ENCODE measurements around the gene ATXN7L1. TPM values are rescaled to one million over a fixed set of nuclear protein-coding genes. Genes with fewer than 3 reads are reported as not detected.
A peak's percentile ranks its signal among the peaks of the same experiment; 100 is the strongest.

Gene ATXN7L1
- total and polyA plus RNA-seq, 7 donors: 5.4 to 20.5 (median 12.8) TPM

DNA sequence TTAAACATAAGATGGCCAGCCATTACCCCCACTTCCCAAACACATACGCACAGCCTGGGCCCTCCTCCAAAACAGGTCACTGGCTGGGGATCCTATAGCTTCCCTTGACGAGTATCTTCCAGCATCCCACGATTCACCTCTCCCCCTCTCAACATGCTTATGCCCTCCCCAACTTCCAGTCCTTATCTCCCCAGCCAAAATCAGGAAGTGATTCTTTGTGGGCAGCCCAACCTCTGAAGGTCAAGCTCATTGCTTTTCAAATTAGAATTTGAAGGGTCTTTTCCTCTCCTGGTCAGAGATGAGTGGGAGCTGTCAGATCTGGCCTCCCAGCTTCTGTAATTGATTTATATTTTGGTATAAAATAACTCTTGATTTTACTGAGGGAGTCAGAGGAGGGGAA is 133.6 kb downstream of the ATXN7L1 start:
- TF ChIP-seq EP300 (IDR thresholded peaks at IDR 0.05) (no peak), POLR2AphosphoS5 (IDR thresholded peaks at IDR 0.05) (no peak), POLR2A (IDR thresholded peaks at IDR 0.05) (no peak)
- TF ChIP-seq, protein P1, sequence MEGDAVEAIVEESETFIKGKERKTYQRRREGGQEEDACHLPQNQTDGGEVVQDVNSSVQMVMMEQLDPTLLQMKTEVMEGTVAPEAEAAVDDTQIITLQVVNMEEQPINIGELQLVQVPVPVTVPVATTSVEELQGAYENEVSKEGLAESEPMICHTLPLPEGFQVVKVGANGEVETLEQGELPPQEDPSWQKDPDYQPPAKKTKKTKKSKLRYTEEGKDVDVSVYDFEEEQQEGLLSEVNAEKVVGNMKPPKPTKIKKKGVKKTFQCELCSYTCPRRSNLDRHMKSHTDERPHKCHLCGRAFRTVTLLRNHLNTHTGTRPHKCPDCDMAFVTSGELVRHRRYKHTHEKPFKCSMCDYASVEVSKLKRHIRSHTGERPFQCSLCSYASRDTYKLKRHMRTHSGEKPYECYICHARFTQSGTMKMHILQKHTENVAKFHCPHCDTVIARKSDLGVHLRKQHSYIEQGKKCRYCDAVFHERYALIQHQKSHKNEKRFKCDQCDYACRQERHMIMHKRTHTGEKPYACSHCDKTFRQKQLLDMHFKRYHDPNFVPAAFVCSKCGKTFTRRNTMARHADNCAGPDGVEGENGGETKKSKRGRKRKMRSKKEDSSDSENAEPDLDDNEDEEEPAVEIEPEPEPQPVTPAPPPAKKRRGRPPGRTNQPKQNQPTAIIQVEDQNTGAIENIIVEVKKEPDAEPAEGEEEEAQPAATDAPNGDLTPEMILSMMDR (IDR thresholded peaks at IDR 0.05): no peak
- no peak overlapping the region for H3K27ac ChIP-seq

DNA sequence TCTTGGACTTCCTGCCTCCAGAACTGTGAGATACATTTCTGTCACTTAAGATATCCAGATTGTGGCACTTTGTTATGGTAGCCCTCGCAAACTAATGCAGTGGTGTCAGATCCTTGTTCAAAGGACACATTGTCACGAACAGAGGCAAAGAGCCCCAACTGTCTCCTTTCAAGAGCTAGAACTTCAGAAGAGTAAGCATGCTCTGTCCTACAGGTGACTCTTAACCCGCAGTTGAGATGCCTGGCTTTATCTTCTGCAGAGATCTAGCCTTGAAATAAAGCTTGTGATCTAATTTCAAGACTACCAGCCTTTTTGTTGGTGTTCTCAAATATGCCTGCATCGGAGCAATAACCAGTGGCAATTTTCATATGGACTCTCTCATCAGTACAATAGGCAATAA is 134.4 kb downstream of the ATXN7L1 start:
- Histone ChIP-seq H3K9me3 (no peaks in the 10 kb centered on the region), H3K4me1 (peaks cover 0 to 10% (median 6%) of the 10 kb centered on the region in 4 donors), H3K27ac (no peak overlapping the region), H3K36me3 (no peaks in the 10 kb centered on the region), H3K4me3 (no peak overlapping the region), H3K27me3 (no peaks in the 10 kb centered on the region)
- TF ChIP-seq POLR2AphosphoS5 (IDR thresholded peaks at IDR 0.05) (no peak), POLR2A (IDR thresholded peaks at IDR 0.05) (no peak), EP300 (IDR thresholded peaks at IDR 0.05) (no peak)
- TF ChIP-seq, protein P1 (IDR thresholded peaks at IDR 0.05): no peak
- DNase-seq: no peak
- intact Hi-C loops (cut with DNase I): no loop called here
- 85 to 95% methylated on average over 4 of the region's 4 CpGs for WGBS, 2 donors

More for the DNA sequence above, 133.6 kb downstream of the ATXN7L1 start:
- no peaks in the 10 kb centered on the region for H3K36me3 ChIP-seq
- H3K9me3 ChIP-seq: no peaks in the 10 kb centered on the region
- intact Hi-C loops (cut with DNase I): no loop called here
- H3K27me3 ChIP-seq: no peaks in the 10 kb centered on the region
- DNase-seq: no peak
- no peak overlapping the region for H3K4me3 ChIP-seq
- WGBS, 2 donors: 62 to 86% methylated on average over 3 of the region's 3 CpGs
- H3K4me1 ChIP-seq: peaks cover 0 to 10% (median 6%) of the 10 kb centered on the region in 4 donors

DNA sequence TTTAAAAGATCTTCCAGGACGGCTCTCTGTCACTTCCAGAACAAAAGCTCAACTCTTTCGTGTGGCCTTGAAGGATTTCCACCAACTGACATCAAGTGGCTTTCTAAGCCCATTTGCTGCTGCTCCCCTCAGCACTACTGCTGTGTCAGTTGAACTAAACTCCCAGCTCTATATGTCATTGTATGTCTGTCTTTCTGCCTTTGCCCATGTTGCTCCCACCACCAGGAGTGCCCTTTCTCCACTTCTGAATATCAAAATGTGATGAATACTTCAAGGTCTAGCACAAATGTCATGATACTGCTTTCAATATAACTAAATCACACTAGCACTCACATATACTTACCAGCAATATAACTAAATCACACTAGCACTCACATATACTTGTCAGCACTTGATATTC is 138.3 kb downstream of the ATXN7L1 start:
- H3K27me3 ChIP-seq: no peaks in the 10 kb centered on the region
- no peaks in the 10 kb centered on the region for H3K9me3 ChIP-seq
- no peak for DNase-seq
- no peak overlapping the region for H3K27ac ChIP-seq
- H3K4me3 ChIP-seq: no peak overlapping the region
- H3K4me1 ChIP-seq: peaks cover 0 to 24% (median 16%) of the 10 kb centered on the region in 4 donors
- TF ChIP-seq POLR2A (IDR thresholded peaks at IDR 0.05): no peak
- TF ChIP-seq, protein P1 (IDR thresholded peaks at IDR 0.05): no peak
- no peak for TF ChIP-seq POLR2AphosphoS5 (IDR thresholded peaks at IDR 0.05)
- TF ChIP-seq EP300 (IDR thresholded peaks at IDR 0.05): no peak
- intact Hi-C loops (cut with DNase I): no loop called here
- no peaks in the 10 kb centered on the region for H3K36me3 ChIP-seq
- 86 to 99% methylated on average over 2 of the region's 2 CpGs for WGBS, 2 donors

DNA sequence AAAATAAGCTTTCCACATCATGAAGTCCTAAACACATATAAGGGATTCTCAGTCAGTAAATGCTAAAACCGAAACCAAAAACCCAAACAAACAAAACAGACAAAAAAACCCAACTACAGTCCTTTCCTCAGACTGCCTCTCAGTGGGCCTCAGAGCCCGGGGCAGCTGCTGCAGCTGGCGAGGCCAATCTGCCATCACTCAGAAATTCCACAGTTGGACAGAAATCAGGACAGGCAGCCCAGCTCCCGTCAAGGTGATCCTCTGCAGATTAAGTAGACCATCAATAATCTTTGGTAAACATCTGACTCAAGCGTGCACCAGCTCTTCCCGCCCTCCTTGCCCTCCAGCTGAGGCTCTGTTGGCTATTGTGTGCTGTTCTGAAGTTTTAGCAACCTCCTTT is 142.2 kb downstream of the ATXN7L1 start:
- WGBS, 2 donors: 82 to 89% methylated on average over 6 of the region's 6 CpGs
- peak overlapping the region in 1 of 4 donors; percentile 14 for H3K27ac ChIP-seq
- TF ChIP-seq POLR2A (IDR thresholded peaks at IDR 0.05) (no peak), POLR2AphosphoS5 (IDR thresholded peaks at IDR 0.05) (peak in 3 of 4 donors; percentile 9 to 40 (median 37))
- no peak for DNase-seq
- intact Hi-C loops (cut with DNase I): no loop called here
- H3K4me1 ChIP-seq: peaks cover 0 to 18% (median 13%) of the 10 kb centered on the region in 4 donors
- H3K4me3 ChIP-seq: no peak overlapping the region
- no peaks in the 10 kb centered on the region for H3K27me3 ChIP-seq
- no peaks in the 10 kb centered on the region for H3K9me3 ChIP-seq
- no peaks in the 10 kb centered on the region for H3K36me3 ChIP-seq

DNA sequence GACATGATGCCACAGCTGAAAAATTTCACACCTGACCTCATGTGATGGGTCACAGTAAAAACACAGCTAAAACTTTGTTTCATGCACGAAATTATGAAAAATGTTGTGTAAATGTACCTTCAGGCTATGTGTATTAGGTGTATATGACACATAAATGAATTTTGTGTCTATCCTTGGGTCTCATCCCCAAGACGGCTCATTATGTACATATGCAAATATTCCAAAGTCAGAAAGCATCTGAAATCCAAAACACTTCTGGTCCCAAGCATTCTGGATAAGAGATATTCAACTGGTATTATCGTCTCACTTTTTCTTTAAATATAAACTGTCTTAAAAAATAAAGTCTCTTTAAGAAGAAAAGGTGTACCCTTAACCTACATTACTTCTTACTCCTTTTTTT is 145.4 kb downstream of the ATXN7L1 start:
- H3K4me3 ChIP-seq: no peak overlapping the region
- H3K27me3 ChIP-seq: no peaks in the 10 kb centered on the region
- WGBS, 2 donors: 95% methylated on average over 3 of the region's 3 CpGs
- H3K36me3 ChIP-seq: no peaks in the 10 kb centered on the region
- intact Hi-C loops (cut with DNase I): no loop called here
- H3K9me3 ChIP-seq: no peaks in the 10 kb centered on the region
- H3K4me1 ChIP-seq: peaks cover 0 to 18% (median 15%) of the 10 kb centered on the region in 4 donors
- TF ChIP-seq POLR2A (IDR thresholded peaks at IDR 0.05): no peak
- no peak for TF ChIP-seq POLR2AphosphoS5 (IDR thresholded peaks at IDR 0.05)
- no peak for TF ChIP-seq EP300 (IDR thresholded peaks at IDR 0.05)
- TF ChIP-seq, protein P1 (IDR thresholded peaks at IDR 0.05): no peak
- no peak overlapping the region for H3K27ac ChIP-seq
- no peak for DNase-seq
